GM20000 (cell line): Measurements from ENCODE around the gene DNMT3A.
A peak's percentile ranks its signal among the peaks of the same experiment; 100 is the strongest.

Experiments
- DNase-seq: peaks from one replicate; pipeline ENCODE4 v3.0.0; 2012; ENCODE audit warnings: low spot score
- TF ChIP-seq, protein P1 (sequence below): IDR thresholded peaks from 2 replicates; pipeline ENCODE4 v1.5.1; 2012; ENCODE audit warnings: mild to moderate bottlenecking, control low read depth; ENCODE audit errors: extremely low read depth, missing control alignments

DNMT3A gene

DNA sequence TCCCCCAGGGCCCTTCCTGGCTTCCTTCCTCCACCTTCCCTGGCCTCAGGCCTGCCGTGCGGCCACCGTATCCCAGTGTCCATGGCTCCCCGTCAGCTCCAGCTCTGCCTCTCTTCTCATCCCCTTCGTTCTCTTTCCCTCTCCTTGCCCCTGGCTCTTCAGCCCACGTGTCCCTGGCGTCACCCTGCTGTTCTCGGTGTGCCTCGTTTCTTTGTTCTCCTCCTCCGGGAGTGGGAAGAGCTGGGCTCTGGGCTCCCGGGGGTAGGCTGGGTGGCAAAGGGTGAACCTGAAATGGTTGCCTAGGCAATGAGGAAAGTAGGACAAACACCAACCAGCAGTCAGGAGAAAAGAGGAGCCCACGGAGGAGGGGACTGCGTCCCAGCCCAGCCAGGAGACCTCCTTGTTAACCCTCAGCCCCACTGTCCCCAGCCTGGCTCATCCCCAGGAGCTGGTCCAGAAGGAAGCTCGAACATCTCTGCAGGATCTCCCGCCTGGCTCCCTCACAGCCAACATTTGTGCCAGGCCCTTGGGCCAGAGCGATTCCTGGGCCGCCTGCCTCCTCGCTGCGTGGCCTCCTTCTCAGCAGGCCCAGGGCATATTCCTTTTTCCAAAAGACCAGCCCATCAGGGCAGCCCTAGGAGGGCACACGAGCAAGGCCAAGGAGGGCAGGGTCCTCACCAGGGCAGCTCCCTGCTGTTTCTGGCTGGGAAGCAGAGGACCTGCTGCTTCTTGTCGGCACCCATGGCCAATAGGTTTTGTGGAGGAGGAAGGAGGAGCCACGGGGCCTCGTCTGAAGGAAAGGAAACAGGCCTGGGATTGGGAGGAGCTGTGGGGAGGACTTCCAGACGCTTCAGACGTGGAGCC, 30.9 kb upstream of the DNMT3A start:
- DNase-seq: no peak

DNA sequence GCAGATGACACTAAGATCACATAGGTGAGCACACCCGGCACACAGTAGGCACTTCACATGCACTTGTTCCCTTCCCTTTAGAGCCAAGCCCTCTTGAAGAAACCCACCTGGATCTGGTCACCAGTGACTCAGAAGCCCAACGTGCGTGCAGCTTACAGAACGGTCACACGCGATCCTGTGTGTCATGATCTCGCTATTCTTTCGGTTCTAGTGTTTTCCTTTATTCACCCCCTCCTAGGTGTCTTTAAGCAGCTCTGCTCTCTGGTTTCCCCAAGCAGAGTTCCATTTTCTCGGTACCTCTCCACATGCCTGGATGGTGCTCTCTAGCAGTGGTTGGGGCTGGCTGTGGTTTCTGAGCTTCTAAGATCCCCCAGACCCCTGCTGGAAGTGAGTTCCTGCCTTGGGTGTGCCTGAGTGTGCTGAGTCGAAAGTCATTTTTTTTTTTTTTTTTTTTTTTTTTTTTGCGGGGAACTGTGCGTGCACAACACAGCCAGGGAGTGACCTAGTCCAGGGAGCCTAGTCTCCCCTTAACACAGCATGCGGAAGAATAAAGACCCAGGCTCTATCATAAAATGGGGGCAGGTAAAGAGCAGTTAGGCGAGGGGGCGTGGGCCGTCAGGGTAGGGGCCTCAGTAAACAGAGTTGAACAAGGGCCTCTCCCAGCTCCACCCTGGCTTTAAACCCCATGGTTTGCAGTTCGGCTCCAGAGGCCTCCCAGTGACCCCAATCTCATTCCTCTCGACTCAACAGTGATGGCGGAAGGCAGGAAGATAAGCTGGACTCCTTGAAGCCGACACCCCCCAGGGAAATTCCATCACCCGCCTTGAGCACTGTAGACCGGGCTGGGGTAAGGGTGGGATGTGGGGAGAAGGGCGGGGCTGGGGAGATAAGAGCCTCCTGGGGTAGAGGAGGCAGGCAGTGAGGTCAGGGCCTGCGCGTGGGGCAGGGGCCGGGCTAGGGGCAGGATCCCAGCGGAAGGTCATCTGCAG, 29.8 kb upstream of the DNMT3A start:
- TF ChIP-seq, protein P1, sequence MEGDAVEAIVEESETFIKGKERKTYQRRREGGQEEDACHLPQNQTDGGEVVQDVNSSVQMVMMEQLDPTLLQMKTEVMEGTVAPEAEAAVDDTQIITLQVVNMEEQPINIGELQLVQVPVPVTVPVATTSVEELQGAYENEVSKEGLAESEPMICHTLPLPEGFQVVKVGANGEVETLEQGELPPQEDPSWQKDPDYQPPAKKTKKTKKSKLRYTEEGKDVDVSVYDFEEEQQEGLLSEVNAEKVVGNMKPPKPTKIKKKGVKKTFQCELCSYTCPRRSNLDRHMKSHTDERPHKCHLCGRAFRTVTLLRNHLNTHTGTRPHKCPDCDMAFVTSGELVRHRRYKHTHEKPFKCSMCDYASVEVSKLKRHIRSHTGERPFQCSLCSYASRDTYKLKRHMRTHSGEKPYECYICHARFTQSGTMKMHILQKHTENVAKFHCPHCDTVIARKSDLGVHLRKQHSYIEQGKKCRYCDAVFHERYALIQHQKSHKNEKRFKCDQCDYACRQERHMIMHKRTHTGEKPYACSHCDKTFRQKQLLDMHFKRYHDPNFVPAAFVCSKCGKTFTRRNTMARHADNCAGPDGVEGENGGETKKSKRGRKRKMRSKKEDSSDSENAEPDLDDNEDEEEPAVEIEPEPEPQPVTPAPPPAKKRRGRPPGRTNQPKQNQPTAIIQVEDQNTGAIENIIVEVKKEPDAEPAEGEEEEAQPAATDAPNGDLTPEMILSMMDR: no peak
- no peak for DNase-seq

More for the DNA sequence above, 30.9 kb upstream of the DNMT3A start:
- TF ChIP-seq, protein P1: no peak

DNA sequence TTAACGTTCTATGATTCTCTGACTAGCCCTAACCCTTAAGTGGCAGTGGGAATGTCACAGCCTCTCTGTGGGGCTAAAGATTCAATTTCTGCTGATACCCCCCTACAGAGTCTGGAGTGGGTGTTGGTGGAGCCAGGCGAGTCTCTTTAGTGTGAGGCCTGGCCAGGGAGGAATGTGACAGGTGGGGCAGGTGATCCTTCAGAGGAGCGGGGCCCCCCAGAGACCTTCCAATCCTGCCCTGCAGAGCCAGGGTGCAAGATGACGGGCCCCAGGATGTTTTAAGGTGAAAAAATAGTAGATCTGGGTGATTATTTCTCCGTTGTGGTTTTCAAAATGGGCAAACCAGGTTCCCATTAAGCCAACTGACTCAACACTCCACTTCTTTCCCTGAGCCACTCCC, 28.2 kb upstream of the DNMT3A start:
- TF ChIP-seq, protein P1: no peak
- DNase-seq: no peak

DNA sequence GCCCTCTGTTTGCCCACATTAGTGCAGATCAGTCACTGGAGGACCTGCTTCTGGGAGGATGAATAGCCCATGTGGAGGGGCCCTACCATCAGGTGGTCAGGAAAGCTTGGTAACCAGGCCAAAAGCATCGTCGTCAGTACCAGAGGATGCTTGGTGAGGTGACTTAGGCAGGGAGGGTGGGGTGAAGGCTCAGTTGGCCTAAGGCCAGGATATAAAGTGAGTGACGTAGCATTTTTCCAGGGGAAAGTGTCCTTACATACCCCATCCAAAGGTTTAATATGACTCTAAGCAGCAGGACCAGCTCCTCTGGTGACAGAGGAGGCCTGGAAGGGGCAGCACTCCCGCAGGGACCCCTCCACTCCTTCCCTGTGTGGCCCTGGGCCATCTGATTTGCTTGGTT, 27.7 kb upstream of the DNMT3A start:
- DNase-seq: no peak
- TF ChIP-seq, protein P1: no peak

GRCh38 chr2:25368660-25369059, 26.9 kb upstream of the DNMT3A start:
- TF ChIP-seq, protein P1: no peak
- no peak for DNase-seq

GRCh38 chr2:25367296-25367695, 25.6 kb upstream of the DNMT3A start:
- no peak for DNase-seq
- TF ChIP-seq, protein P1: no peak

DNA sequence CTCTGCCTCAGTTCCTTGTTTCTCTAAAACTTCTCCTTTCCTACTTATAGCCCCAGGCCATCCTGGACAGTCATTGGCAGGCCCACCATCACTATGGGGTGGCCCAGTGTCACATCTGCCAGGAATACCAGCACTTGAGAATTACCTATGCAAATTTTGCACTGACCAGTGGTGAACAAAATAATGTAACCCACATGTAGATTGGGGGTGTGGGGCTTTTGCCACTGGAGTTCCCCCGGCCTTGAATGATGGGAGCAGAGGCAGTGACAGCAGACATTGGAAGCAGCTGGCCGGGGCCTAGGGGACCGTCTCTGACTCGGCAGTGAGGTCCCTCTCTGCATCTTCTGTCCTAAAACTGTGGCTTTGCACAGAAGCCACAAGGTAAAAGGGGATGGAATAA, 24.9 kb upstream of the DNMT3A start:
- DNase-seq: peak; percentile 40
- TF ChIP-seq, protein P1: no peak
